Heart left ventricle (tissue), 16 donors: Measurements from ENCODE around the gene SULT1A1. TPM values are rescaled to one million over a fixed set of nuclear protein-coding genes. Genes with fewer than 3 reads are reported as not detected.

Experiments
- ATAC-seq, 4 donors: fragments of 200-7000 bp; cut with Tn5 transposase; one replicate each; pipeline ENCODE4 v1.9.1; 2020 to 2022; ENCODE audit warnings: moderate library complexity in 4 of 4, mild to moderate bottlenecking in 3 of 4, moderate number of reproducible peaks in 1 of 4
- DNase-seq, 5 donors: peaks; one replicate each; pipeline ENCODE4 v3.0.0-alpha.2; 2020
- H3K27ac ChIP-seq, 12 donors: fragments of 200-600 bp; sonication (generic) in 4 of 12; one replicate each; pipeline versions ENCODE4 v1.5.0 to v1.8.0; 2016 to 2022; ENCODE audit warnings: mild to moderate bottlenecking in 2 of 12
- H3K27me3 ChIP-seq, 9 donors: fragments of 200-600 bp; sonication (generic) in 2 of 9; one replicate each; pipeline versions ENCODE4 v1.5.1 to v1.8.0; 2016 to 2022; ENCODE audit warnings: mild to moderate bottlenecking in 3 of 9
- H3K36me3 ChIP-seq, 9 donors: fragments of 200-600 bp; sonication (generic) in 2 of 9; one replicate each; pipeline versions ENCODE4 v1.5.0 to v1.8.0; 2018 to 2022; ENCODE audit warnings: mild to moderate bottlenecking in 2 of 9
- H3K4me1 ChIP-seq, 12 donors: fragments of 200-600 bp; sonication (generic) in 4 of 12; one replicate each; pipeline versions ENCODE4 v1.5.0 to v1.8.0; 2016 to 2022; ENCODE audit warnings: mild to moderate bottlenecking in 3 of 12
- H3K4me3 ChIP-seq, 12 donors: fragments of 200-600 bp; sonication (generic) in 4 of 12; one replicate each; pipeline versions ENCODE4 v1.5.0 to v1.8.0; 2017 to 2022; ENCODE audit warnings: mild to moderate bottlenecking in 9 of 12, moderate library complexity in 4 of 12
- H3K9me3 ChIP-seq, 12 donors: fragments of 200-600 bp; sonication (generic) in 4 of 12; one replicate each; pipeline versions ENCODE4 v1.5.0 to v1.8.0; 2016 to 2022; ENCODE audit warnings: mild to moderate bottlenecking in 1 of 12
- POLR2A ChIP-seq, 2 donors: fragments of 450-650 bp; IDR thresholded peaks; one replicate each; pipeline ENCODE4 v1.6.1; 2017; ENCODE audit warnings: antibody characterized with exemption in 2 of 2, mild to moderate bottlenecking in 2 of 2, moderate library complexity in 2 of 2
- WGBS, 4 donors: extraction: QIAGEN DNeasy Blood & Tissue Kit in 2 of 4; methylation state at CpG; one replicate each; pipeline versions ENCODE4 v1.1.5 to v1.1.7; 2013 to 2018; 5-methylcytosine and 5-hydroxymethylcytosine counted together
- intact Hi-C, 10 donors: fragments of 100-400 bp; cut with DNase I; formaldehyde crosslinking; loops; one replicate each; pipeline versions ENCODE4 v1.11.1 to v1.14.2; 2022
- polyA plus RNA-seq, 2 donors: library from polyadenylated mRNA; stranded (reverse); fragments of 200-250 nt; gene quantifications; one replicate each; pipeline ENCODE4 v1.2.3, GENCODE V29; 2013
- total RNA-seq, 9 donors: library from RNA; depleted of rRNA in 2 of 9; stranded (reverse); fragments of >200 nt in 2 of 9; fragmentation: NEBNext Ultra II Directional in 3 of 9; extraction: Animal tissue kit (Norgen Biotek cat#: 25700) in 3 of 9; gene quantifications; one replicate each; pipeline versions ENCODE4 v1.1.0 to v1.2.4, GENCODE V29; 2016 to 2023
- TF ChIP-seq, protein P1 (sequence below), 12 donors: fragments of 200-600 bp; sonication (generic) in 4 of 12; IDR thresholded peaks; one replicate each; pipeline versions ENCODE4 v1.5.0 to v1.8.0; 2018 to 2022; ENCODE audit warnings: antibody characterized with exemption in 12 of 12, mild to moderate bottlenecking in 5 of 12
- donor health status: ischemic (EF 13 %, LVEDD 7.1; RV severe dilation, severe dysfunction).
- donor health status: healthy with polysubstance abuse.
- donor health status: DM: no; HTN: yes; CAD: no.
- donor health status: DM: no; HTN: no; CAD: no.
- donor health status: ischemic (EF 25% LVEDD 6.9; RV normal size, moderate dysfunction).
- donor health status: ischemic (EF 25% LVEDD 5.7; RV mildly dilated, moderate dysfunction).
- donor health status: healthy.
- donor health status: DM: yes; HTN: yes; CAD: no.
- donor health status: ischemic (EF 35%, LVEDD 5.7; RV mildly dilated, moderate dysfunction).
- donor health status: nonischemic (EF 11% LVEDD 7.7; RV severe dilation, severe dysfunction).
- donor health status: DM: yes; HTN: yes; CAD: no.
- donor health status: PGD.
- donor health status: ischemic (EF 29% LVEDD 5.4; RV normal size, mild dysfunction).
- donor health status: nonischemic (EF 23%, LVEDD 6.1; RV moderate dilation, normal function).

SULT1A1 gene
- total and polyA plus RNA-seq, 11 donors = 6.9 to 35.9 (median 13.3) TPM

DNA sequence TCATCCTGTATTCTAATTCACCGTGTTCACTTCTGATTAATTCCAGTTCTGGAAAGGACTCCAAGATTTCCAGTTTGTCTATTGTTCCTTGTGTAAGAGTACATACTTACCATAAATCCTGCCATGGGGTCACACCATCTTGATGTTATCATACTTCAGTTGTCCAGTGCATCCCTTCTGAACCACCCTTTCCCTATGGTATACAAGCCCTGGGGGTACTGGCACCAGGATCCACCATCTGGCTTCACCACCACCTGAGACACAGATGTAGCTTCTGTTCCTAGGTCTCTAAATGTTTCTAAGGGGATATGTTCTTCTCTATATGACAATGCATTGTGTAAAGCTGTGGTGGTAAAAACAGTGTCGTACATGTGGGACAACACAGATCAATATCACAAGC lies 34.9 kb downstream of the SULT1A1 start:
- Histone ChIP-seq H3K27ac (no peak overlapping the region), H3K27me3 (no peaks in the 10 kb centered on the region), H3K4me1 (peaks cover 0 to 27% (median 19%) of the 10 kb centered on the region in 12 donors), H3K4me3 (no peak overlapping the region), H3K36me3 (no peaks in the 10 kb centered on the region), H3K9me3 (no peaks in the 10 kb centered on the region)
- DNase-seq (no peak), ATAC-seq (no peak)
- intact Hi-C loops = no loop called here
- WGBS, 4 donors = 96 to 99% (median 98%) methylated on average over 2 of the region's 2 CpGs
- TF ChIP-seq, protein P1, sequence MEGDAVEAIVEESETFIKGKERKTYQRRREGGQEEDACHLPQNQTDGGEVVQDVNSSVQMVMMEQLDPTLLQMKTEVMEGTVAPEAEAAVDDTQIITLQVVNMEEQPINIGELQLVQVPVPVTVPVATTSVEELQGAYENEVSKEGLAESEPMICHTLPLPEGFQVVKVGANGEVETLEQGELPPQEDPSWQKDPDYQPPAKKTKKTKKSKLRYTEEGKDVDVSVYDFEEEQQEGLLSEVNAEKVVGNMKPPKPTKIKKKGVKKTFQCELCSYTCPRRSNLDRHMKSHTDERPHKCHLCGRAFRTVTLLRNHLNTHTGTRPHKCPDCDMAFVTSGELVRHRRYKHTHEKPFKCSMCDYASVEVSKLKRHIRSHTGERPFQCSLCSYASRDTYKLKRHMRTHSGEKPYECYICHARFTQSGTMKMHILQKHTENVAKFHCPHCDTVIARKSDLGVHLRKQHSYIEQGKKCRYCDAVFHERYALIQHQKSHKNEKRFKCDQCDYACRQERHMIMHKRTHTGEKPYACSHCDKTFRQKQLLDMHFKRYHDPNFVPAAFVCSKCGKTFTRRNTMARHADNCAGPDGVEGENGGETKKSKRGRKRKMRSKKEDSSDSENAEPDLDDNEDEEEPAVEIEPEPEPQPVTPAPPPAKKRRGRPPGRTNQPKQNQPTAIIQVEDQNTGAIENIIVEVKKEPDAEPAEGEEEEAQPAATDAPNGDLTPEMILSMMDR (IDR thresholded peaks at IDR 0.05) = no peak
- no peak for TF ChIP-seq POLR2A (IDR thresholded peaks at IDR 0.05)

DNA sequence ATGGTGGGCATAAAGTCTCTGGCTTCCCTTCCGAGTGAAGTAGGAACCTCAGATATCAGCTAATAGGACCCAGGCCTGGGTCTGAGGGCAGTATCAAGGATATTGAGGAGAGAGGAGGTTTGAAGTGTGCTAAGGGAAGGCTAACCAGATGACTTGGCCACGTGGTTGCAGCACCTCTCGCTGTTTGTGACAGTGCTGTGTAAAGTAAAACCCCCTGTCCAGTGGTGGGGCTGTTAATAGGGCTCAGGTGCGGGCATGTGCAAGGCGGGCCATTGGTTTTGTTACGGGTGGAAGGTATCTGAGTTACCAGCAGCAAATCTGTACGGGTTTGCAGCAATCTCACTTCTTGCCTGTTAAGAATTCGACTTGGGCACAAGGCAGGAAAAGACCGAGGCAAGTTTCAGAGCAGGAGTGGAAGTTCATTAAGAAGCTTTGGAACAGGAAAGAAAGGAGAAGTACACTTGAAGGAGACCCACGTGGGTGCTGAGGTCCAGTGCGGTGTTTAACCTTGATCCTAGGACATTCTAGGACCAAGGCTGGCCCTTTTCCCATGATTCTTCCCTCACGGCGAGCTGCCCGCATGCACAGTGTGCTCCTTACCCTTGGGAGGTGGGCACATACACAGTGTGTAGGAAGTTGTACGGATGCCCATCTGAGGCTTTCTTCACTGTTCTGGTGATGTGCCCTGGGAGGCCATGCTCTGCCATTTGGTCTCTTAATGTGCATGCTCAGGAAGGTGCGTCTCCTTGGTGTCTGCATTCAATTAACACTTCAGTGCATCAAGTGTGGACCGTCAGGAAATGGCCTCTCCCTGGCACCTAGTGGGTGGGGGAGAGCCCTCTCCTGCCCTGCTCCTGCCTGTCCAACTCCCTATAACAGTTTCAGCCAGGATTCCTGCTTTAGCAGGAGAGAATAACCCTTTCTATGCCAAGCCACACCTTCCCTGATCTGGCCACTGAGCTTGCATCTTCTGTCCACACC lies 35.8 kb downstream of the SULT1A1 start:
- intact Hi-C loops = no loop called here

DNA sequence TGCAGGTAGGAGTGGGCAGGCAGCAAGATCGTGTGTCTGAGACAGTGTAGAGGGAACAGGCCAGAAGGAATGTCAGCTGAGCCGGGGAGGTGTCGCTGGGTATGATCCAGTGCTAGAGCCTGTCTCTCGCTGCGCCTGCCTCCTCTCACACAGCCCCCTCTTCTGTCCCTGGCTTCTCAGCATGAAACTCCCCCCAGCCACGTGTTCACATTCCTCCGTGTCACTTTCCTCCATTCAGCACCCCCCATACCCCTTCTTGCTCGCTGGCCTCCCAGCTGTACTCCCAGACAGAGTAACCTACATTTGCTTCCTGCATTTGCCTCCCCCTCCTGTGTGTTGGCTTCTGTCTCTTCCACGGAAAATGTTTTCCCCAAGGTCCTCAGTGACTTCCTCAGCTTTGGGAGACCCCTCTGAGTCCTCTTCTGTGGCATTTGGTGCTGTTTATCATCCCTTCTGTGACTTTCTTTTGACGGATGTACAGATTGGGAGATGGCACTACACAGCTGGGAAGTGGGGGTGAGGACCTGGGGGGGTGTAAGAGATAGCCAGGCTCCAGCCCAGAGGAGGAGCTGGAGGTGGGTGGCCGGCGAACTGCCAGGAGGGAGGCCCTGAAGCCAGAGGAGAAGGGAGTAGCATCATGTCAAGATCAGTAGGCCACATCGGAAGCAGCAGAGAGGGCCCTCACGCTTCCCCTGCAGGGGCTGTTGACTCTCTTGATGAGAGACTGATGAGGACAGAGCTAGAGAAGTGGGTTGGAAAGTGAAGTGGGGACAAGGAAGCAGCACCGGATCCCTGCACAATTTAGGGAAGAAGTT lies 36.9 kb downstream of the SULT1A1 start:
- no peaks in the 10 kb centered on the region for H3K27me3 ChIP-seq
- peak overlapping the region in 2 of 12 donors; percentile 5 to 28 for H3K4me3 ChIP-seq
- no peaks in the 10 kb centered on the region for H3K9me3 ChIP-seq
- ATAC-seq = peak; percentile 89 to 97 (median 92)
- peak overlapping the region in 9 of 12 donors; percentile 24 to 79 (median 54) for H3K27ac ChIP-seq
- TF ChIP-seq POLR2A (IDR thresholded peaks at IDR 0.05) = no peak
- TF ChIP-seq, protein P1 (IDR thresholded peaks at IDR 0.05) = no peak
- H3K4me1 ChIP-seq = peaks cover 0 to 27% (median 19%) of the 10 kb centered on the region in 12 donors
- DNase-seq = peak in 4 of 5 donors; percentile 48 to 72 (median 66)
- H3K36me3 ChIP-seq = no peaks in the 10 kb centered on the region
- 33 to 39% (median 35%) methylated on average over 15 of the region's 15 CpGs for WGBS, 4 donors
- intact Hi-C loops = no loop called here

More for the DNA sequence above, 35.8 kb downstream of the SULT1A1 start:
- Histone ChIP-seq H3K9me3 (no peaks in the 10 kb centered on the region), H3K27ac (peak overlapping the region in 2 of 12 donors; percentile 2 to 25), H3K27me3 (no peaks in the 10 kb centered on the region), H3K4me1 (peaks cover 0 to 27% (median 19%) of the 10 kb centered on the region in 12 donors), H3K36me3 (no peaks in the 10 kb centered on the region), H3K4me3 (no peak overlapping the region)
- TF ChIP-seq POLR2A (IDR thresholded peaks at IDR 0.05) = no peak
- TF ChIP-seq, protein P1 (IDR thresholded peaks at IDR 0.05) = no peak
- no peak for DNase-seq
- ATAC-seq = no peak
- 75 to 79% (median 77%) methylated on average over 17 of the region's 17 CpGs for WGBS, 4 donors
